PFSK-1 (cell line): ENCODE data around the gene CTNNBL1.

ENCODE experiments used
- FOXP2 ChIP-seq: optimal IDR thresholded peaks from 2 replicates; pipeline ENCODE3; 2011; ENCODE audit warnings: borderline replicate concordance, control low read depth, inconsistent platforms; ENCODE audit not compliant: insufficient read depth; ENCODE audit errors: extremely low read length, extremely low read depth
- POLR2AphosphoS5 ChIP-seq: IDR thresholded peaks from 2 replicates; pipeline ENCODE4 v1.6.1; 2012; ENCODE audit warnings: low read depth, mild to moderate bottlenecking, control low read depth, low read length, moderate library complexity
- SIN3A ChIP-seq: IDR thresholded peaks from 2 replicates; pipeline ENCODE4 v1.6.1; 2012; ENCODE audit warnings: mild to moderate bottlenecking, low read length, moderate library complexity, borderline replicate concordance; ENCODE audit not compliant: insufficient read depth
- TAF1 ChIP-seq: IDR thresholded peaks from 2 replicates; pipeline ENCODE4 v1.6.1; 2012; ENCODE audit warnings: low read length, control low read depth, borderline replicate concordance; ENCODE audit not compliant: insufficient read depth
- TF ChIP-seq, protein P1 (sequence below), 2 experiments: IDR thresholded peaks; 2 replicates each; pipeline versions ENCODE4 v1.6.1 to v1.8.0; 2011 to 2012; ENCODE audit warnings: low read depth in 2 of 2, low read length in 2 of 2, control low read depth in 1 of 2, inconsistent platforms in 1 of 2, mild to moderate bottlenecking in 1 of 2, moderate library complexity in 1 of 2; ENCODE audit not compliant: insufficient read depth in 1 of 2

DNA sequence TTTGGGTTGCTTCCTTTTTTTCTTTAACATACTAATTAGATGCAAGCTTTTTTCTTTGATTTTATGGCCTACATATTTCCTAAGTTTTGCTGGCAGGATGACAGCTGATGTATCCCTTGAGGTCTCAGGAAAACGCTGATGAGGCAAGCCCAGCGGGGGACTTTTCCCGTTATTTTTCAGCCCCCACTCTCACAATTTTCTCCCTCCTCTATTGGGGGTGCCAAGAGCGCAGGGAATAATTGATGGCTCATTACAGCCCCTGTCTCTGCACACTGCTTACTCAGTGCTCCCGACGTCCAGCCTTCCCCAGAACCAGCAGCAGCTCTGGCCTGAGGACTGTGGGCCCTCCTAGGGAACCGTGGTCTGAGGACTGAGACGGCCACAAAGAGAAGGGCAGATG, 170.5 kb downstream of the CTNNBL1 start:
- TF ChIP-seq POLR2AphosphoS5 (no peak), FOXP2 (no peak), SIN3A (no peak), TAF1 (no peak)
- TF ChIP-seq, protein P1, sequence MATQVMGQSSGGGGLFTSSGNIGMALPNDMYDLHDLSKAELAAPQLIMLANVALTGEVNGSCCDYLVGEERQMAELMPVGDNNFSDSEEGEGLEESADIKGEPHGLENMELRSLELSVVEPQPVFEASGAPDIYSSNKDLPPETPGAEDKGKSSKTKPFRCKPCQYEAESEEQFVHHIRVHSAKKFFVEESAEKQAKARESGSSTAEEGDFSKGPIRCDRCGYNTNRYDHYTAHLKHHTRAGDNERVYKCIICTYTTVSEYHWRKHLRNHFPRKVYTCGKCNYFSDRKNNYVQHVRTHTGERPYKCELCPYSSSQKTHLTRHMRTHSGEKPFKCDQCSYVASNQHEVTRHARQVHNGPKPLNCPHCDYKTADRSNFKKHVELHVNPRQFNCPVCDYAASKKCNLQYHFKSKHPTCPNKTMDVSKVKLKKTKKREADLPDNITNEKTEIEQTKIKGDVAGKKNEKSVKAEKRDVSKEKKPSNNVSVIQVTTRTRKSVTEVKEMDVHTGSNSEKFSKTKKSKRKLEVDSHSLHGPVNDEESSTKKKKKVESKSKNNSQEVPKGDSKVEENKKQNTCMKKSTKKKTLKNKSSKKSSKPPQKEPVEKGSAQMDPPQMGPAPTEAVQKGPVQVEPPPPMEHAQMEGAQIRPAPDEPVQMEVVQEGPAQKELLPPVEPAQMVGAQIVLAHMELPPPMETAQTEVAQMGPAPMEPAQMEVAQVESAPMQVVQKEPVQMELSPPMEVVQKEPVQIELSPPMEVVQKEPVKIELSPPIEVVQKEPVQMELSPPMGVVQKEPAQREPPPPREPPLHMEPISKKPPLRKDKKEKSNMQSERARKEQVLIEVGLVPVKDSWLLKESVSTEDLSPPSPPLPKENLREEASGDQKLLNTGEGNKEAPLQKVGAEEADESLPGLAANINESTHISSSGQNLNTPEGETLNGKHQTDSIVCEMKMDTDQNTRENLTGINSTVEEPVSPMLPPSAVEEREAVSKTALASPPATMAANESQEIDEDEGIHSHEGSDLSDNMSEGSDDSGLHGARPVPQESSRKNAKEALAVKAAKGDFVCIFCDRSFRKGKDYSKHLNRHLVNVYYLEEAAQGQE (IDR thresholded peaks at IDR 0.05; ENCODE audit: insufficient read depth in 1 of 2, low read depth in 2 of 2, low read length in 2 of 2): no peak
